ENCODE data around the gene RFX2. TPM values are rescaled to one million over a fixed set of nuclear protein-coding genes. Genes with fewer than 3 reads are reported as not detected.

RFX2 gene
- total and polyA plus RNA-seq, 9 of the 15 experiments (the other 6 are each of a cell fraction or from before 2014, with no cell fraction given), result 3.6 to 18.7 (median 8.7) TPM

DNA sequence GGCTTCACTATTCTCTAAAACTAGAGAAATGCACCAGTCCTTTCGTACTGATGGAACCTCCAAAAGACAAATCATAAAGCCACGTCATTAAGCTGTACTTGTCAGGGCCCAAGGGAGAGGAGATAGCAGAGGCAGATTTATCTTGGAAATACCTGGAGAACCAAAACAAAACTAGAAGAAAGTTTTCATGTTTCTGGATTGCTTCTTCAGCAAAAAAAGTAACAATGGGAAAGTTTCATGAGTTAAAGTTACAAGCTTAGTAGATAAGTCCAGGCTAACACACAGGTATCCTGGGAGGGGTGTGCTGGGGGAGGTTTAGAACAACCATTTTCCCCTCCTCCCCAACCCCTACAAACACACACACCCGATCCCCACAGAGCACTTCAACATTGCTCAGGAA lies 154.0 kb downstream of the RFX2 start:
- DNase-seq (ENCODE audit: extremely low read depth in 1 of 4, low spot score in 3 of 4), result no peak
- WGBS (ENCODE audit: insufficient coverage, low coverage, missing lambda C conversion rate), result 19% methylated on average over 3 of the region's 3 CpGs
- peaks cover 24% of the 10 kb centered on the region; the same call in 2 of the 3 replicates for H3K36me3 ChIP-seq (ENCODE audit: control insufficient read depth, insufficient read depth, low read length)
- peaks cover 96% of the 10 kb centered on the region for H3K79me2 ChIP-seq (ENCODE audit: control insufficient read depth, insufficient read depth, low read length)
- H2AFZ ChIP-seq (ENCODE audit: low read depth, low read length), result no peak overlapping the region
- peak overlapping the region; percentile 10; the same call in 1 of the 3 replicates for H3K27ac ChIP-seq (ENCODE audit: extremely low read depth, low read depth, low read length)
- peak; percentile 18; the same call in 2 of the 3 replicates for ATAC-seq
- H3K4me2 ChIP-seq (ENCODE audit: insufficient read depth, low read length), result no peak overlapping the region; the same call in 1 of the 2 replicates
- peaks cover 46 to 48% of the 10 kb centered on the region in 2 experiments for H3K4me1 ChIP-seq (replicated peaks in 1 of 2; ENCODE audit: control insufficient read depth in 2 of 2, insufficient read depth in 2 of 2, low read length in 2 of 2)
- no TSS peak for BruUV-seq (replicated peaks)
- peaks cover 47% of the 10 kb centered on the region for H4K20me1 ChIP-seq (replicated peaks; ENCODE audit: control insufficient read depth, insufficient read depth, low read length)
- FAIRE-seq, result peak; percentile 75
- H3K27me3 ChIP-seq (ENCODE audit: control insufficient read depth in 2 of 2, insufficient read depth in 2 of 2, low read length in 2 of 2), result no peaks in the 10 kb centered on the region
- ChIA-PET POLR2A (interaction anchor here (1.0 to 4.7 kb wide), 2 partner anchors 8 to 12 kb away, joined by 3 to 41 read pairs; no protein-coding TSS in a partner anchor), CTCF (ENCODE audit: low intra/inter-chr PET ratio) (no interaction called here)
- intact Hi-C loops (cut with micrococcal nuclease), result no loop called here
- in situ Hi-C loops (cut with MboI), result no loop called here
- no peak overlapping the region for H3K4me3 ChIP-seq
- H3K9ac ChIP-seq (ENCODE audit: insufficient read depth in 1 of 2, low read depth in 2 of 2, low read length in 2 of 2), result peak overlapping the region; percentile 0 to 78; a peak in 1 of 4 replicates
- H3K9me1 ChIP-seq (ENCODE audit: control insufficient read depth, insufficient read depth, low read length), result peaks cover 4% of the 10 kb centered on the region
- H3K9me3 ChIP-seq (replicated peaks; ENCODE audit: control insufficient read depth, insufficient read depth, low read depth, low read length), result no peaks in the 10 kb centered on the region
- TF ChIP-seq, protein P1, sequence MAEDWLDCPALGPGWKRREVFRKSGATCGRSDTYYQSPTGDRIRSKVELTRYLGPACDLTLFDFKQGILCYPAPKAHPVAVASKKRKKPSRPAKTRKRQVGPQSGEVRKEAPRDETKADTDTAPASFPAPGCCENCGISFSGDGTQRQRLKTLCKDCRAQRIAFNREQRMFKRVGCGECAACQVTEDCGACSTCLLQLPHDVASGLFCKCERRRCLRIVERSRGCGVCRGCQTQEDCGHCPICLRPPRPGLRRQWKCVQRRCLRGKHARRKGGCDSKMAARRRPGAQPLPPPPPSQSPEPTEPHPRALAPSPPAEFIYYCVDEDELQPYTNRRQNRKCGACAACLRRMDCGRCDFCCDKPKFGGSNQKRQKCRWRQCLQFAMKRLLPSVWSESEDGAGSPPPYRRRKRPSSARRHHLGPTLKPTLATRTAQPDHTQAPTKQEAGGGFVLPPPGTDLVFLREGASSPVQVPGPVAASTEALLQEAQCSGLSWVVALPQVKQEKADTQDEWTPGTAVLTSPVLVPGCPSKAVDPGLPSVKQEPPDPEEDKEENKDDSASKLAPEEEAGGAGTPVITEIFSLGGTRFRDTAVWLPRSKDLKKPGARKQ (CRISPR knock-in tag; IDR thresholded peaks at IDR 0.05), result no peak
- TF ChIP-seq, protein P2, sequence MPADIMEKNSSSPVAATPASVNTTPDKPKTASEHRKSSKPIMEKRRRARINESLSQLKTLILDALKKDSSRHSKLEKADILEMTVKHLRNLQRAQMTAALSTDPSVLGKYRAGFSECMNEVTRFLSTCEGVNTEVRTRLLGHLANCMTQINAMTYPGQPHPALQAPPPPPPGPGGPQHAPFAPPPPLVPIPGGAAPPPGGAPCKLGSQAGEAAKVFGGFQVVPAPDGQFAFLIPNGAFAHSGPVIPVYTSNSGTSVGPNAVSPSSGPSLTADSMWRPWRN (IDR thresholded peaks at IDR 0.05; ENCODE audit: low read depth), result no peak
- peak in 1 of 2 experiments; percentile 41; a peak in 1 of 4 replicates for TF ChIP-seq RCOR1 (IDR thresholded peaks at IDR 0.05; ENCODE audit: borderline replicate concordance in 1 of 2, low read depth in 2 of 2, low read length in 2 of 2)
- TF ChIP-seq, protein P3, sequence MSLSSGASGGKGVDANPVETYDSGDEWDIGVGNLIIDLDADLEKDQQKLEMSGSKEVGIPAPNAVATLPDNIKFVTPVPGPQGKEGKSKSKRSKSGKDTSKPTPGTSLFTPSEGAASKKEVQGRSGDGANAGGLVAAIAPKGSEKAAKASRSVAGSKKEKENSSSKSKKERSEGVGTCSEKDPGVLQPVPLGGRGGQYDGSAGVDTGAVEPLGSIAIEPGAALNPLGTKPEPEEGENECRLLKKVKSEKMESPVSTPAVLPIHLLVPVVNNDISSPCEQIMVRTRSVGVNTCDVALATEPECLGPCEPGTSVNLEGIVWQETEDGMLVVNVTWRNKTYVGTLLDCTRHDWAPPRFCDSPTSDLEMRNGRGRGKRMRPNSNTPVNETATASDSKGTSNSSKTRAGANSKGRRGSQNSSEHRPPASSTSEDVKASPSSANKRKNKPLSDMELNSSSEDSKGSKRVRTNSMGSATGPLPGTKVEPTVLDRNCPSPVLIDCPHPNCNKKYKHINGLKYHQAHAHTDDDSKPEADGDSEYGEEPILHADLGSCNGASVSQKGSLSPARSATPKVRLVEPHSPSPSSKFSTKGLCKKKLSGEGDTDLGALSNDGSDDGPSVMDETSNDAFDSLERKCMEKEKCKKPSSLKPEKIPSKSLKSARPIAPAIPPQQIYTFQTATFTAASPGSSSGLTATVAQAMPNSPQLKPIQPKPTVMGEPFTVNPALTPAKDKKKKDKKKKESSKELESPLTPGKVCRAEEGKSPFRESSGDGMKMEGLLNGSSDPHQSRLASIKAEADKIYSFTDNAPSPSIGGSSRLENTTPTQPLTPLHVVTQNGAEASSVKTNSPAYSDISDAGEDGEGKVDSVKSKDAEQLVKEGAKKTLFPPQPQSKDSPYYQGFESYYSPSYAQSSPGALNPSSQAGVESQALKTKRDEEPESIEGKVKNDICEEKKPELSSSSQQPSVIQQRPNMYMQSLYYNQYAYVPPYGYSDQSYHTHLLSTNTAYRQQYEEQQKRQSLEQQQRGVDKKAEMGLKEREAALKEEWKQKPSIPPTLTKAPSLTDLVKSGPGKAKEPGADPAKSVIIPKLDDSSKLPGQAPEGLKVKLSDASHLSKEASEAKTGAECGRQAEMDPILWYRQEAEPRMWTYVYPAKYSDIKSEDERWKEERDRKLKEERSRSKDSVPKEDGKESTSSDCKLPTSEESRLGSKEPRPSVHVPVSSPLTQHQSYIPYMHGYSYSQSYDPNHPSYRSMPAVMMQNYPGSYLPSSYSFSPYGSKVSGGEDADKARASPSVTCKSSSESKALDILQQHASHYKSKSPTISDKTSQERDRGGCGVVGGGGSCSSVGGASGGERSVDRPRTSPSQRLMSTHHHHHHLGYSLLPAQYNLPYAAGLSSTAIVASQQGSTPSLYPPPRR (CRISPR knock-in tag; IDR thresholded peaks at IDR 0.05; ENCODE audit: borderline replicate concordance), result no peak
- 0 out of 2 replicates have a peak, but pooled peaks have one; percentile 16 for TF ChIP-seq MAFK (IDR thresholded peaks at IDR 0.05; ENCODE audit: low read length)
- TF ChIP-seq ZNF316 (IDR thresholded peaks at IDR 0.05), result peak; percentile 82
- TF ChIP-seq MAFG (tag; conservative IDR thresholded peaks at IDR 0.05), result peak; percentile 35
- TF ChIP-seq KLF10 (CRISPR knock-in tag; IDR thresholded peaks at IDR 0.05), result no peak
- no peak for TF ChIP-seq SAFB2 (IDR thresholded peaks at IDR 0.05; ENCODE audit: borderline replicate concordance, low read depth, low read length, severe bottlenecking)
- TF ChIP-seq PYGO2 (tag; IDR thresholded peaks at IDR 0.05), result no peak
- TF ChIP-seq, protein P4, sequence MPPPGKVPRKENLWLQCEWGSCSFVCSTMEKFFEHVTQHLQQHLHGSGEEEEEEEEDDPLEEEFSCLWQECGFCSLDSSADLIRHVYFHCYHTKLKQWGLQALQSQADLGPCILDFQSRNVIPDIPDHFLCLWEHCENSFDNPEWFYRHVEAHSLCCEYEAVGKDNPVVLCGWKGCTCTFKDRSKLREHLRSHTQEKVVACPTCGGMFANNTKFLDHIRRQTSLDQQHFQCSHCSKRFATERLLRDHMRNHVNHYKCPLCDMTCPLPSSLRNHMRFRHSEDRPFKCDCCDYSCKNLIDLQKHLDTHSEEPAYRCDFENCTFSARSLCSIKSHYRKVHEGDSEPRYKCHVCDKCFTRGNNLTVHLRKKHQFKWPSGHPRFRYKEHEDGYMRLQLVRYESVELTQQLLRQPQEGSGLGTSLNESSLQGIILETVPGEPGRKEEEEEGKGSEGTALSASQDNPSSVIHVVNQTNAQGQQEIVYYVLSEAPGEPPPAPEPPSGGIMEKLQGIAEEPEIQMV (tag; conservative IDR thresholded peaks at IDR 0.05; ENCODE audit: low read depth), result no peak
- TF ChIP-seq ZNF140 (CRISPR knock-in tag; IDR thresholded peaks at IDR 0.05), result no peak
- no peak for TF ChIP-seq MYNN (IDR thresholded peaks at IDR 0.05)
- TF ChIP-seq MYNN (CRISPR knock-in tag; IDR thresholded peaks at IDR 0.05), result no peak
- peak; percentile 30 for TF ChIP-seq MEIS2 (IDR thresholded peaks at IDR 0.05; ENCODE audit: partially characterized antibody)
